ENCODE data around the gene ELAPOR1.

- no peak for TF ChIP-seq POLR2A (IDR thresholded peaks at IDR 0.05; ENCODE audit: low read depth, low read length)
- no peak for TF ChIP-seq TAF1 (IDR thresholded peaks at IDR 0.05; ENCODE audit: low read depth, low read length)
Observed at GRCh38 chr1:109133815-109134214, 19.9 kb downstream of the ELAPOR1 start.
